Measurements from ENCODE around the gene TNFRSF13B.

Gene TNFRSF13B

GRCh38 chr17:16936536-16937310 is 35.2 kb downstream of the TNFRSF13B start:
- DNase-seq = no peak

GRCh38 chr17:16935786-16936185 is 36.1 kb downstream of the TNFRSF13B start:
- DNase-seq = no peak

- DNase-seq = no peak
Observed at GRCh38 chr17:16935241-16935663, 36.7 kb downstream of the TNFRSF13B start.

GRCh38 chr17:16934836-16935235 is 37.1 kb downstream of the TNFRSF13B start:
- DNase-seq = no peak

- DNase-seq = no peak
Observed at GRCh38 chr17:16934133-16934795, 37.7 kb downstream of the TNFRSF13B start.

- DNase-seq = no peak
Observed at GRCh38 chr17:16933317-16934132, 38.4 kb downstream of the TNFRSF13B start.

GRCh38 chr17:16932611-16933010 is 39.3 kb downstream of the TNFRSF13B start:
- DNase-seq = no peak

GRCh38 chr17:16932156-16932555 is 39.8 kb downstream of the TNFRSF13B start:
- DNase-seq = no peak

- DNase-seq = no peak
Observed at GRCh38 chr17:16931318-16932060, 40.4 kb downstream of the TNFRSF13B start.

- no peak for DNase-seq
Observed at GRCh38 chr17:16930571-16931317, 41.2 kb downstream of the TNFRSF13B start.

GRCh38 chr17:16929757-16930520 is 42.0 kb downstream of the TNFRSF13B start:
- no peak for DNase-seq

- no peak for DNase-seq
Observed at GRCh38 chr17:16929035-16929680, 42.8 kb downstream of the TNFRSF13B start.

GRCh38 chr17:16928406-16929034 is 43.4 kb downstream of the TNFRSF13B start:
- DNase-seq = no peak

GRCh38 chr17:16927641-16928321 is 44.1 kb downstream of the TNFRSF13B start:
- DNase-seq = no peak

GRCh38 chr17:16926571-16927451 is 45.1 kb downstream of the TNFRSF13B start:
- DNase-seq = no peak

GRCh38 chr17:16926061-16926511 is 45.8 kb downstream of the TNFRSF13B start:
- DNase-seq = no peak

GRCh38 chr17:16925461-16926060 is 46.4 kb downstream of the TNFRSF13B start:
- DNase-seq = no peak

Data from SW 1271 (cell line).